Gastrocnemius medialis (tissue), 4 donors: ENCODE results near the gene ELAVL1.

Experiments used
- CTCF ChIP-seq, 5 experiments: fragments of 450-650 bp in 3 of 5; fragments of 200-600 bp in 2 of 5; sonication (generic) in 2 of 5; IDR thresholded peaks in 4 of 5; conservative IDR thresholded peaks in 1 of 5; 1 replicate in 4 of 5; 2 replicates in 1 of 5; pipeline ENCODE4 v1.5.1; 2016 to 2019; ENCODE audit warnings: antibody characterized with exemption in 5 of 5, mild to moderate bottlenecking in 3 of 5, moderate library complexity in 3 of 5
- POLR2A ChIP-seq, 2 donors: fragments of 450-650 bp; IDR thresholded peaks; one replicate each; pipeline ENCODE4 v1.6.1; 2017; ENCODE audit warnings: antibody characterized with exemption in 2 of 2, mild to moderate bottlenecking in 2 of 2, moderate library complexity in 2 of 2

- TF ChIP-seq CTCF (IDR thresholded peaks at IDR 0.05 in 4 of 5, conservative IDR thresholded peaks at IDR 0.05 in 1 of 5) (no peak), POLR2A (IDR thresholded peaks at IDR 0.05) (no peak)
These were observed 24.2 kb downstream of the ELAVL1 start for GRCh38 chr19:7981199-7981598.
